OCI-LY1 (cell line): ENCODE results near the gene HMX1.

Experiments used
- CTCF ChIP-seq: fragments of 200-600 bp; sonication (generic), shearing (Covaris generic); IDR thresholded peaks from 2 replicates; pipeline ENCODE4 v1.5.1; 2017; ENCODE audit warnings: mild to moderate bottlenecking, antibody characterized with exemption, low read length, moderate library complexity, mixed read lengths
- EZH2 ChIP-seq: fragments of 200-600 bp; sonication (generic), shearing (Covaris generic); IDR thresholded peaks from 2 replicates; pipeline ENCODE4 v1.8.0; 2017; ENCODE audit warnings: borderline replicate concordance, mixed run types, mild to moderate bottlenecking, antibody characterized with exemption, low read length, moderate library complexity, mixed read lengths

- TF ChIP-seq CTCF (no peak), EZH2 (no peak)
Measured at GRCh38 chr4:8863686-8864682, 7.7 kb downstream of the HMX1 start.
